K562 (cell line): ENCODE measurements around the gene NELL1. TPM values are rescaled to one million over a fixed set of nuclear protein-coding genes. Genes with fewer than 3 reads are reported as not detected.

Source experiments
- ATAC-seq: fragments of 200-7000 bp; cut with Tn5 transposase; 3 replicates; pipeline ENCODE4 v1.9.1; 2020; ENCODE audit warnings: moderate library complexity
- BruUV-seq: library from RNA; stranded (reverse); fragments of 400-500 nt; replicated peaks from 2 replicates; lab custom pipeline; 2021; lab: Mats Ljungman, UMichigan
- CTCF ChIA-PET: fragments of 300-600 bp; formaldehyde crosslinking; extraction: SDS; loops from one replicate; lab custom pipeline; 2021; ENCODE audit warnings: low intra/inter-chr PET ratio; lab: Yijun Ruan, JAX
- POLR2A ChIA-PET: fragments of 300-600, 350-650 bp; sonication (Branson Sonifier 250); formaldehyde crosslinking; extraction: SDS; loops from one replicate; lab custom pipeline; 2021; ENCODE audit warnings: antibody characterized with exemption, inconsistent platforms; lab: Yijun Ruan, JAX
- DNase-seq, 4 experiments: peaks; one replicate each; pipeline versions ENCODE4 v3.0.0 to v3.0.0-alpha.2; 2011 to 2018; ENCODE audit warnings: low spot score in 3 of 4, mixed read lengths in 3 of 4; ENCODE audit errors: extremely low read depth in 1 of 4
- FAIRE-seq: peaks from 2 replicates; lab custom pipeline; 2011; peaks lifted over from hg19 to GRCh38; lab: Jason Lieb, UNC
- H2AFZ ChIP-seq: 2 replicates; pipeline ENCODE4 v1.6.0; 2011; ENCODE audit warnings: low read depth, low read length, control low read depth, inconsistent platforms
- H3K27ac ChIP-seq: fragments of 200-600 bp; 3 replicates; pipeline ENCODE4 v1.8.0; 2011; ENCODE audit warnings: low read depth, mild to moderate bottlenecking, control low read depth, inconsistent platforms, low read length, moderate library complexity, mixed read lengths; ENCODE audit errors: extremely low read depth
- H3K27me3 ChIP-seq, 2 experiments: fragments of 300-600 bp in 1 of 2; 2 replicates in 1 of 2; 3 replicates in 1 of 2; pipeline versions ENCODE4 v1.6.0 to v1.8.0; 2011; ENCODE audit warnings: inconsistent platforms in 2 of 2, low read length in 2 of 2, mild to moderate bottlenecking in 1 of 2, mixed read lengths in 1 of 2, moderate library complexity in 1 of 2; ENCODE audit not compliant: control insufficient read depth in 2 of 2, insufficient read depth in 2 of 2
- H3K36me3 ChIP-seq: fragments of 300-600 bp; 3 replicates; pipeline ENCODE4 v1.8.0; 2011; ENCODE audit warnings: mild to moderate bottlenecking, low read length, inconsistent platforms; ENCODE audit not compliant: control insufficient read depth, insufficient read depth
- H3K4me1 ChIP-seq, 2 experiments: fragments of 200-600 bp in 1 of 2; replicated peaks in 1 of 2; 2 replicates in 1 of 2; 3 replicates in 1 of 2; pipeline versions ENCODE4 v1.5.1 to v1.8.0; 2011; ENCODE audit warnings: inconsistent platforms in 2 of 2, low read length in 2 of 2, mild to moderate bottlenecking in 1 of 2, mixed read lengths in 1 of 2, moderate library complexity in 1 of 2; ENCODE audit not compliant: control insufficient read depth in 2 of 2, insufficient read depth in 2 of 2
- H3K4me2 ChIP-seq: 2 replicates; pipeline ENCODE4 v1.6.1; 2011; ENCODE audit warnings: low read length, control low read depth, inconsistent platforms, mixed read lengths; ENCODE audit not compliant: insufficient read depth
- H3K4me3 ChIP-seq: fragments of 200-600 bp; sonication (generic), shearing (Covaris generic); 2 replicates; pipeline ENCODE4 v1.5.1; 2016; ENCODE audit warnings: control low read depth, inconsistent platforms
- H3K79me2 ChIP-seq: fragments of 200-600 bp; 3 replicates; pipeline ENCODE4 v1.8.0; 2011; ENCODE audit warnings: low read length, inconsistent platforms; ENCODE audit not compliant: control insufficient read depth, insufficient read depth
- H3K9ac ChIP-seq, 2 experiments: 2 replicates each; pipeline versions ENCODE4 v1.6.0 to v1.6.1; 2011; ENCODE audit warnings: low read depth in 2 of 2, low read length in 2 of 2, control low read depth in 1 of 2, inconsistent platforms in 1 of 2, mild to moderate bottlenecking in 1 of 2, mixed read lengths in 1 of 2; ENCODE audit not compliant: insufficient read depth in 1 of 2
- H3K9me1 ChIP-seq: one replicate; pipeline ENCODE4 v1.6.0; 2011; ENCODE audit warnings: inconsistent platforms, mild to moderate bottlenecking, low read length, moderate library complexity; ENCODE audit not compliant: control insufficient read depth, insufficient read depth
- H3K9me3 ChIP-seq: replicated peaks from 2 replicates; pipeline ENCODE4 v1.5.1; 2011; ENCODE audit warnings: low read depth, low read length, inconsistent platforms; ENCODE audit not compliant: control insufficient read depth, insufficient read depth
- H4K20me1 ChIP-seq: replicated peaks from 2 replicates; pipeline ENCODE4 v1.6.1; 2011; ENCODE audit warnings: low read length, inconsistent platforms, mixed read lengths; ENCODE audit not compliant: control insufficient read depth, insufficient read depth
- BRF1 ChIP-seq: IDR thresholded peaks from 3 replicates; pipeline ENCODE4 v1.6.1; 2011; ENCODE audit warnings: borderline replicate concordance, mild to moderate bottlenecking; ENCODE audit not compliant: insufficient read length; ENCODE audit errors: extremely low read depth
- CBX1 ChIP-seq: sonication (generic); IDR thresholded peaks from 2 replicates; pipeline ENCODE4 v1.6.1; 2016; ENCODE audit warnings: antibody characterized with exemption, low read depth, mild to moderate bottlenecking
- CHD7 ChIP-seq: fragments of 200-600 bp; sonication (generic); IDR thresholded peaks from one replicate; pipeline ENCODE4 v1.6.1; 2012; ENCODE audit warnings: mild to moderate bottlenecking, low read depth, low read length, inconsistent platforms
- CREB3L1 ChIP-seq: fragments of 450-650 bp; IDR thresholded peaks from 2 replicates; pipeline ENCODE4 v1.6.1; 2014; ENCODE audit warnings: low read depth, mild to moderate bottlenecking, moderate library complexity, borderline replicate concordance
- PHB2 ChIP-seq: fragments of 450-650 bp; IDR thresholded peaks from 2 replicates; pipeline ENCODE4 v1.6.1; 2017; ENCODE audit warnings: low read depth
- ZSCAN29 ChIP-seq: fragments of 450-650 bp; IDR thresholded peaks from 2 replicates; pipeline ENCODE4 v1.6.1; 2017
- WGBS: fragments of 100-300 bp; shearing (Covaris generic); methylation state at CpG from one replicate; pipeline ENCODE4 v1.1.6; 2016; ENCODE audit warnings: low coverage, mixed read lengths; ENCODE audit not compliant: insufficient coverage; ENCODE audit errors: missing lambda C conversion rate; 5-methylcytosine and 5-hydroxymethylcytosine counted together
- in situ Hi-C: fragments of 300-500 bp; cut with MboI; formaldehyde crosslinking; loops from 4 replicates; pipeline ENCODE4 v1.15.0; 2018; ENCODE audit warnings: inconsistent platforms, mixed read lengths
- intact Hi-C: fragments of 100-400 bp; cut with micrococcal nuclease; formaldehyde crosslinking; loops from 2 replicates; pipeline ENCODE4 v1.14.2; 2022
- polyA plus RNA-seq, 8 experiments: library from polyadenylated mRNA; depleted of rRNA in 4 of 8; stranded (reverse) in 5 of 8; unstranded in 3 of 8; fragments of >200 nt; fragmentation: Nextera tagmentation in 2 of 8; fragmentation: Illumina TruSeq in 1 of 8; extraction: Ambion mirVana in 2 of 8; extraction: Trizol in 1 of 8; gene quantifications; 2 replicates each; pipeline versions ENCODE4 v1.2.1 to v1.2.3, GENCODE V29; 2011 to 2014; ENCODE audit warnings: inconsistent platforms in 1 of 8, missing spikeins in 1 of 8
- total RNA-seq, 7 experiments: library from RNA; depleted of rRNA in 6 of 7; stranded (reverse); fragments of >200 nt in 6 of 7; fragmentation: Illumina TruSeq in 2 of 7; extraction: Trizol in 2 of 7; gene quantifications; 2 replicates each; pipeline versions ENCODE4 v1.2.1 to v1.2.3, GENCODE V29; 2011 to 2021; ENCODE audit warnings: low replicate concordance in 1 of 7

NELL1 gene
- total and polyA plus RNA-seq, 9 of the 15 experiments (the other 6 are each of a cell fraction or from before 2014, with no cell fraction given) = not detected

DNA sequence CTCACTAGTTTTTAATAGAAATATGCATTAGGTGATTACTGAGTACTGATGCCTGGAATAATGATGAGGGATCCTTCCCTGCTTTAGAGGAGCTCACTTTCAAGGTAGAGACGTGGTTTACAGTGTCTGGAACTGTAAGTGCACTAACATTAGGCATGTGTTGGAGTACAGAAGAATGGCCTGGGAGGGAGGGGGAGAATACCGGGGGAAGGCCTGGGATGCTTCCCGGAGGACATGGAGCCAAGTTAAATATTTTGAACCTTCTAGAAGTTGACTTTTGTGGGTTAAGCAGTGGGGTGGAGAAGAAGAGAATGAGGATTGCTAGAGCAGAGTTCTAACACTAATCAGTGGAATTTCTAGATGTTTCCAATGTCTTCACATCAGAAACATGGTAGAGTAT is 261.6 kb downstream of the NELL1 start:
- Histone ChIP-seq H3K9me3 (no peaks in the 10 kb centered on the region; the same call in 1 of the 2 replicates), H3K4me2 (no peak overlapping the region), H3K79me2 (no peaks in the 10 kb centered on the region), H2AFZ (no peak overlapping the region), H3K27ac (no peak overlapping the region), H3K9me1 (no peaks in the 10 kb centered on the region)
- intact Hi-C loops (no loop called here), in situ Hi-C loops (no loop called here)
- no TSS peak for BruUV-seq
- WGBS = 0% methylated on average over 3 of the region's 3 CpGs
- no peak for ATAC-seq
- no peak for DNase-seq
- TF ChIP-seq CREB3L1 (no peak), CBX1 (no peak), CHD7 (no peak), ZSCAN29 (no peak), BRF1 (no peak), PHB2 (no peak)
- TF ChIP-seq, all 486 proteins: peak for 0
- no peak for FAIRE-seq
- CTCF ChIA-PET = no interaction called here
- no peaks in the 10 kb centered on the region for H3K27me3 ChIP-seq
- H3K4me1 ChIP-seq = no peaks in the 10 kb centered on the region
- no peak overlapping the region for H3K4me3 ChIP-seq
- POLR2A ChIA-PET = no interaction called here
- H3K9ac ChIP-seq = no peak overlapping the region
- no peaks in the 10 kb centered on the region for H4K20me1 ChIP-seq
- no peaks in the 10 kb centered on the region for H3K36me3 ChIP-seq
